Measurements from ENCODE around the gene ASCC1. TPM values are rescaled to one million over a fixed set of nuclear protein-coding genes. Genes with fewer than 3 reads are reported as not detected.

Gene ASCC1
- total and polyA plus RNA-seq, 2 of the 13 experiments (the other 11 are each of a cell fraction or from before 2014, with no cell fraction given) = 21.6 to 30.1 TPM

GRCh38 chr10:72062832-72063702 lies 153.0 kb downstream of the ASCC1 start:
- no peak for FAIRE-seq
- ChIA-PET CTCF (ENCODE audit: low intra/inter-chr PET ratio, low total read pairs) (no interaction called here), POLR2A (no interaction called here)
- BruUV-seq (replicated peaks) = no TSS peak
- Histone ChIP-seq H3K79me2 (ENCODE audit: insufficient read depth, low read length) (no peaks in the 10 kb centered on the region), H3K9me3 (ENCODE audit: low read length) (no peaks in the 10 kb centered on the region), H3K4me1 (ENCODE audit: insufficient read depth, low read length) (peaks cover 68% of the 10 kb centered on the region), H3K9ac (ENCODE audit: insufficient read depth, low read depth, low read length) (no peak overlapping the region), H3K27ac (ENCODE audit: extremely low read length, insufficient read depth, low read length) (no peak overlapping the region), H3K4me2 (ENCODE audit: low read depth, low read length) (no peak overlapping the region), H3K36me3 (replicated peaks in 1 of 2; ENCODE audit: control insufficient read depth in 1 of 2, insufficient read depth in 2 of 2, low read length in 2 of 2) (no peaks in the 10 kb centered on the region), H3K4me3 (replicated peaks in 1 of 3; ENCODE audit: insufficient read depth in 1 of 3, low read depth in 2 of 3, low read length in 3 of 3) (no peak overlapping the region), H3K27me3 (ENCODE audit: control insufficient read depth in 1 of 2, insufficient read depth in 2 of 2, low read length in 2 of 2) (no peaks in the 10 kb centered on the region), H2AFZ (ENCODE audit: low read length) (no peak overlapping the region), H4K20me1 (ENCODE audit: insufficient read depth, low read length) (no peaks in the 10 kb centered on the region)
- no peak for ATAC-seq
- 84% methylated on average over 28 of the region's 29 CpGs for WGBS (ENCODE audit: low lambda C conversion rate)
- intact Hi-C loops (cut with micrococcal nuclease; ENCODE audit: unreplicated experiment) = no loop called here
- in situ Hi-C loops (cut with HindIII; ENCODE audit: extremely low pct_ligation_motif_present, low pct_unique_long_range_greater_than_20kb) = no loop called here
- DNase-seq (ENCODE audit: low spot score) = no peak
- TF ChIP-seq HNRNPL (IDR thresholded peaks at IDR 0.05; ENCODE audit: low read depth, low read length) = no peak
- TF ChIP-seq HNRNPK (IDR thresholded peaks at IDR 0.05; ENCODE audit: low read depth, low read length, poor library complexity, severe bottlenecking) = no peak
- TF ChIP-seq ZNF580 (CRISPR knock-in tag; IDR thresholded peaks at IDR 0.05; ENCODE audit: borderline replicate concordance, low read depth) = no peak
- no peak for TF ChIP-seq NFE2 (CRISPR knock-in tag; IDR thresholded peaks at IDR 0.05)
- no peak for TF ChIP-seq MEIS1 (CRISPR knock-in tag; IDR thresholded peaks at IDR 0.05; ENCODE audit: borderline replicate concordance)
- no peak for TF ChIP-seq ZHX2 (IDR thresholded peaks at IDR 0.05; ENCODE audit: low read depth)
- no peak for TF ChIP-seq ZHX2 (CRISPR knock-in tag; IDR thresholded peaks at IDR 0.05; ENCODE audit: borderline replicate concordance)
- no peak for TF ChIP-seq ZNF318 (CRISPR knock-in tag; IDR thresholded peaks at IDR 0.05)

Measured in HepG2 (cell line).